MCF 10A (cell line): Measurements from ENCODE around the gene MYL9. TPM values are rescaled to one million over a fixed set of nuclear protein-coding genes. Genes with fewer than 3 reads are reported as not detected.

Experiments
- Bru-seq: library from RNA; stranded (reverse); fragments of 400-500 nt; gene quantifications from one replicate; lab custom pipeline; 2021; lab: Mats Ljungman, UMichigan
- BruChase-seq, 2 experiments: library from RNA; stranded (reverse); fragments of 400-500 nt; gene quantifications; one replicate each; lab custom pipeline; 2021; lab: Mats Ljungman, UMichigan
- BruUV-seq: library from RNA; stranded (reverse); fragments of 400-500 nt; replicated peaks from 2 replicates; lab custom pipeline; 2021; lab: Mats Ljungman, UMichigan
- CTCF ChIA-PET: fragments of 300-600 bp; sonication (Branson Sonifier 250); formaldehyde crosslinking; extraction: SDS; loops from one replicate; lab custom pipeline; 2021; ENCODE audit warnings: antibody characterized with exemption, inconsistent platforms; lab: Yijun Ruan, JAX
- POLR2A ChIA-PET: fragments of 300-600, 350-650 bp; sonication (Branson Sonifier 250); formaldehyde crosslinking; extraction: SDS; loops from one replicate; lab custom pipeline; 2020; ENCODE audit warnings: antibody characterized with exemption, inconsistent platforms; lab: Yijun Ruan, JAX
- DNase-seq: peaks from one replicate; pipeline ENCODE4 v3.0.0-alpha.2; 2018; ENCODE audit not compliant: unreplicated experiment
- H3K27ac Mint-ChIP-seq: one replicate; pipeline ENCODE4 v1.8.0; 2022; ENCODE audit warnings: mild to moderate bottlenecking, low read depth, mixed read lengths; ENCODE audit not compliant: unreplicated experiment
- H3K27me3 Mint-ChIP-seq: one replicate; pipeline ENCODE4 v1.8.0; 2022; ENCODE audit warnings: mixed read lengths; ENCODE audit not compliant: insufficient read depth, unreplicated experiment
- H3K36me3 Mint-ChIP-seq: one replicate; pipeline ENCODE4 v1.8.0; 2022; ENCODE audit warnings: mild to moderate bottlenecking, moderate library complexity, mixed read lengths; ENCODE audit not compliant: insufficient read depth, unreplicated experiment
- H3K4me1 Mint-ChIP-seq: one replicate; pipeline ENCODE4 v1.8.0; 2022; ENCODE audit warnings: mixed read lengths; ENCODE audit not compliant: insufficient read depth, unreplicated experiment
- H3K4me3 Mint-ChIP-seq: one replicate; pipeline ENCODE4 v1.8.0; 2022; ENCODE audit warnings: mild to moderate bottlenecking, moderate library complexity, mixed read lengths; ENCODE audit not compliant: unreplicated experiment
- H3K9me3 Mint-ChIP-seq: one replicate; pipeline ENCODE4 v1.8.0; 2022; ENCODE audit warnings: mixed read lengths; ENCODE audit not compliant: unreplicated experiment
- intact Hi-C: fragments of 100-400 bp; cut with micrococcal nuclease; formaldehyde crosslinking; loops from 2 replicates; pipeline ENCODE4 v1.14.1; 2022
- long read RNA-seq: library from polyadenylated mRNA; stranded (forward); transcript quantifications from one replicate; pipeline ENCODE4 v2.0.0, GENCODE V29; 2022
- total RNA-seq: library from RNA; stranded (reverse); gene quantifications from 2 replicates; pipeline ENCODE4 v1.2.3, GENCODE V29; 2022
- TF ChIP-seq, protein P1 (sequence below): fragments of 200-600 bp; IDR thresholded peaks from one replicate; pipeline ENCODE4 v1.8.0; 2022; ENCODE audit warnings: antibody characterized with exemption, mild to moderate bottlenecking; ENCODE audit not compliant: unreplicated experiment

MYL9 gene
- total RNA-seq (4.3 and 7.9 TPM in 2 replicates), Bru-seq, nascent RNA (percentile 27 among the genes with signal in this experiment), BruChase-seq, experiment 1, labeled RNA remaining after a 6-hour chase (percentile 19 among the genes with signal in this experiment), BruChase-seq, experiment 2, labeled RNA remaining after a 2-hour chase (percentile 20 among the genes with signal in this experiment)
- long read RNA-seq, partial matches to known transcripts: 2 of 6 reads
- long read RNA-seq, other reads (novel, unspliced or antisense): 0 of 6 reads

DNA sequence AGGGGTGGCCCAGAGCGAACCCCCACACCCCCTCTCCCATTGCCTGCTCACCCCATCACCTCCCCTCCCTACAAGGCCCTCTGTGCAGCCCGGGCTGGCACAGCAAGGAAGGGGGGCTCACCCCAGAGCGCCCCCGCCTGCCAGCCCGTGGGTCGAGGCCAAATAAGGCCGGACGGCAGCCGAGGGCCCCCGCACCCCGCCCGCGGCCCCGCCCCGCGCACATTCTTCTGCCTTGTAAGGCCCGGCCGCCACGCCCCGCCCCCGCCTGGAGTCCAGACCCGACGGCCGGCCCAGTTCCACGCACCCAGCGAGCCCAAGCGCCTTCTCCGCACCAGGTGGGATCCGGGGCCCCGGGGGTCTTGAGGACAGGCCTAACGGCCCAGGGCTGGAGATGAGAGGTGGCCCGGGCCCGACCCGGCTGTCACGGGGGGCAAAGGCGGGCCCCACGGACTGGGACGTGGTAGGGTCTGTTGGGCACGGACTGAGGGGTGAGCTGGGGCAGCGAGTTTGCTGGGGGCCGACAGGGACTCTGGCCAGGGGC lies at the start of gene MYL9:
TSS of gene MYL9 (plus strand) at position 293 of the 541 bp plus-strand sequence. CDS start 3,366 bp downstream, outside the sequence.
- BruUV-seq: no TSS peak

DNA sequence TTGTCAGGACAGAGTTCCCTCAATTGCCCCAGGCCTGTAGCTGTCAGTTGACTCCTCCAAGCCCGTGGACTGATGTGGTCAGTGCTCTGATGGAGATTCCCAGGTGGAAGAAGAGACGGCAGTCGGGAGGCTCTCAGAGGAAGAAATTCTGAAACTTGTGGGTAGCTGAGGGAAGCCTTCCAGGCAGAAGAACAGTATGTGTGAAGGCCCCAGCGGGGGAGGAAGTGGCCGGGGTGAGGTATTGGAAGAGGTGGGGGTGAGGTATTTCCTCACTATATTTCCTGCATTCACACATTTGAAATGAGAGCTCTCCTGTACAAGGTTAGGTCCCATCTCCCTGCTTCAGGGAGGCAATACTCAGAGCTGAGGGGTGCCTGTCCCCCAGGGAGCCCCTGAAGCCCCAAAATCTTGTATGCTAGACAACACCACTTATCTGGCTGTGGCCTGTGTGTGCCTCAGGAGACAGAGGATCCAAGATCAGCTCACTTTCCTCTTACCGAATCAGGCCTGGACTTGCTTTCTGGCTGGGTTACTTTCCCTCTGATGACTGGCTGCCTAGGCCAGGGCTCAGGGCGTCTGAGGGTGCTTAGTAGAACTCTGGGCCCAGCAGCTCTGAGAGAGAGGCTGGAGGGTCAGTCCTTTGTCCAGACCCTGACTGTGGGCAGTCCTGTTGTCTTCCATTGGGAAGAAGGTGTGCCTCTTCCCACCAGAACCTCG lies 49.3 kb upstream of the MYL9 start:
- DNase-seq: peak; percentile 47
- Mint-ChIP-seq H3K27me3 (no peaks in the 10 kb centered on the region), H3K4me3 (peak overlapping the region; percentile 4), H3K27ac (peak overlapping the region; percentile 55), H3K9me3 (no peaks in the 10 kb centered on the region), H3K36me3 (peaks cover 13% of the 10 kb centered on the region), H3K4me1 (peaks cover 39% of the 10 kb centered on the region)
- intact Hi-C loops: no loop called here
- TF ChIP-seq, protein P1, sequence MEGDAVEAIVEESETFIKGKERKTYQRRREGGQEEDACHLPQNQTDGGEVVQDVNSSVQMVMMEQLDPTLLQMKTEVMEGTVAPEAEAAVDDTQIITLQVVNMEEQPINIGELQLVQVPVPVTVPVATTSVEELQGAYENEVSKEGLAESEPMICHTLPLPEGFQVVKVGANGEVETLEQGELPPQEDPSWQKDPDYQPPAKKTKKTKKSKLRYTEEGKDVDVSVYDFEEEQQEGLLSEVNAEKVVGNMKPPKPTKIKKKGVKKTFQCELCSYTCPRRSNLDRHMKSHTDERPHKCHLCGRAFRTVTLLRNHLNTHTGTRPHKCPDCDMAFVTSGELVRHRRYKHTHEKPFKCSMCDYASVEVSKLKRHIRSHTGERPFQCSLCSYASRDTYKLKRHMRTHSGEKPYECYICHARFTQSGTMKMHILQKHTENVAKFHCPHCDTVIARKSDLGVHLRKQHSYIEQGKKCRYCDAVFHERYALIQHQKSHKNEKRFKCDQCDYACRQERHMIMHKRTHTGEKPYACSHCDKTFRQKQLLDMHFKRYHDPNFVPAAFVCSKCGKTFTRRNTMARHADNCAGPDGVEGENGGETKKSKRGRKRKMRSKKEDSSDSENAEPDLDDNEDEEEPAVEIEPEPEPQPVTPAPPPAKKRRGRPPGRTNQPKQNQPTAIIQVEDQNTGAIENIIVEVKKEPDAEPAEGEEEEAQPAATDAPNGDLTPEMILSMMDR: no peak
- ChIA-PET CTCF (interaction anchor here (0.6 to 1.6 kb wide), 8 partner anchors 9 to 371 kb away, joined by 3 to 7 read pairs (median 4); a partner anchor contains a TSS), POLR2A (interaction anchor here (0.6 to 2.8 kb wide), 8 partner anchors 8 to 425 kb away, joined by 3 to 22 read pairs (median 4); partner anchors contain the start of gene AAR2)
- BruUV-seq: no TSS peak

More for the DNA sequence above, at the start of gene MYL9:
- Mint-ChIP-seq H3K27ac (peak within 1 kb of the TSS; percentile 61), H3K4me1 (peaks cover 8% of the 10 kb centered on the region), H3K27me3 (no peaks in the 10 kb centered on the region), H3K9me3 (no peaks in the 10 kb centered on the region), H3K36me3 (peaks cover 8% of the 10 kb centered on the region), H3K4me3 (no peak within 1 kb of the TSS)
- ChIA-PET POLR2A (no interaction called here), CTCF (interaction anchor here (0.6 kb wide), 2 partner anchors 189 to 1655 kb away, joined by 4 to 5 read pairs; no protein-coding TSS in a partner anchor)
- TF ChIP-seq, protein P1: no peak
- intact Hi-C loops: no loop called here
- DNase-seq: peak; percentile 20

DNA sequence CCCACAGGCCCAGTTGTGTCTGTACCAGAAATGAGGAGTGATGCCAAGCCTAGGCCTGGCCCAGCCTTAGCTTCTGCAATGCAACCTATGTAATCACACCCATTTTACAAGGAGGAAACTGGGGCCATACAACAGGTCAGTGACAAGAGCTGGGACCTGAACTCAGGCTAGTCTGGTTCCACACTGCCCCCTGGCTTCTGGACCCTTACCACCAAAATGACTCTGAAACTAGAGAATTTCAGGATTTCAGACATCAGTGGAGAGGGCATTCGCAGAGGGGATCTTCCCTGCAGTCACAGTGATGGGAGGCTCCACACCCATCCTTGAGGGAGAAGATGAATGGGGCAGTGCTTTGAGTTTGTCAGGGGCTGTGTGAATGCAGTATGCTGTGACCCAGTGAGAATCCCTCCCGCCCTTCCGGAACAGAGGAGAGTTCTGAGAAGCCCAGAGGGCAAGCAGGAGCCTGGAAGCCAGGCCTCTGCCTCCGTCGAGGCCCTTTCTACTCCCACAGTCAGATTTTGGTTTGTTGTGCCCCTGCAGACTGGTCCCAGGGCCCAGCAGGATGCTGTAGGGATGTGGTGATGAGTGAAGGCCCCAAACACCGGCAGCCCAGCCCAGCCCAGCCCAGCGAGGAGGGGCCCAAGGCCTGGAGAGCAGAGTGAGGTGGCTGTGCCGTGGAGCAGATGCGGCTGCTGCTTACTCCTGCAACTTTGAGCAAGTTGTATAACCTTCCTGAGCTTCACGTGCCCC lies 48.1 kb upstream of the MYL9 start:
- no peak for DNase-seq
- ChIA-PET POLR2A (interaction anchor here (0.5 to 2.8 kb wide), 6 partner anchors 9 to 794 kb away, joined by 3 to 22 read pairs (median 6); no protein-coding TSS in a partner anchor), CTCF (interaction anchor here (0.6 to 1.1 kb wide), 4 partner anchors 34 to 436 kb away, joined by 3 to 5 read pairs (median 4); no protein-coding TSS in a partner anchor)
- Mint-ChIP-seq H3K27ac (peak overlapping the region; percentile 55), H3K27me3 (no peaks in the 10 kb centered on the region), H3K36me3 (peaks cover 20% of the 10 kb centered on the region), H3K4me1 (peaks cover 39% of the 10 kb centered on the region), H3K4me3 (no peak overlapping the region), H3K9me3 (no peaks in the 10 kb centered on the region)
- TF ChIP-seq, protein P1: peak; percentile 20
- intact Hi-C loops: no loop called here
- BruUV-seq: no TSS peak
